HEK293 (cell line): ENCODE data around the gene HLA-DRB5.

Experiments used
- CTCF ChIA-PET: fragments of 350-600 bp; formaldehyde crosslinking; extraction: SDS; loops from one replicate; lab custom pipeline; 2021; ENCODE audit warnings: antibody characterized with exemption; lab: Yijun Ruan, JAX
- POLR2A ChIA-PET: fragments of 300-600 bp; formaldehyde crosslinking; extraction: SDS; loops from one replicate; lab custom pipeline; 2020; ENCODE audit warnings: antibody characterized with exemption, inconsistent platforms; lab: Yijun Ruan, JAX
- H3K27ac ChIP-seq: fragments of 200-500 bp; sonication (Bioruptor generic); 2 replicates; pipeline ENCODE4 v1.5.1; 2014; ENCODE audit warnings: low read depth, low read length, control low read depth, inconsistent platforms; ENCODE audit errors: extremely low read depth
- H3K36me3 ChIP-seq, 2 experiments: fragments of 200-500 bp in 1 of 2; sonication (Bioruptor generic) in 1 of 2; 1 replicate in 1 of 2; 2 replicates in 1 of 2; pipeline ENCODE4 v1.5.1; 2014 to 2017; ENCODE audit warnings: inconsistent platforms in 2 of 2, low read length in 2 of 2; ENCODE audit not compliant: control insufficient read depth in 2 of 2, insufficient read depth in 1 of 2
- H3K4me1 ChIP-seq: fragments of 200-500 bp; sonication (Bioruptor generic); 2 replicates; pipeline ENCODE4 v1.5.1; 2014; ENCODE audit warnings: mild to moderate bottlenecking, low read length, inconsistent platforms; ENCODE audit not compliant: control insufficient read depth, insufficient read depth
- H3K4me3 ChIP-seq: 2 replicates; pipeline ENCODE4 v1.5.1; 2011; ENCODE audit warnings: low read depth, mild to moderate bottlenecking, control low read depth, low read length, moderate library complexity
- H3K9me3 ChIP-seq: fragments of 200-500 bp; sonication (Bioruptor generic); 2 replicates; pipeline ENCODE4 v1.5.1; 2014; ENCODE audit warnings: low read depth, low read length, inconsistent platforms; ENCODE audit not compliant: control insufficient read depth, insufficient read depth
- FEZF1 ChIP-seq: fragments of 450-650 bp; formaldehyde crosslinking; IDR thresholded peaks from 2 replicates; pipeline ENCODE4 v1.5.1; 2016; ENCODE audit warnings: missing biosample characterization, missing genetic modification characterization
- GFI1B ChIP-seq: fragments of 450-650 bp; formaldehyde crosslinking; IDR thresholded peaks from 2 replicates; pipeline ENCODE4 v1.5.1; 2016; ENCODE audit warnings: missing biosample characterization, missing genetic modification characterization
- PRDM2 ChIP-seq: fragments of 450-650 bp; formaldehyde crosslinking; IDR thresholded peaks from 2 replicates; pipeline ENCODE4 v1.5.1; 2016; ENCODE audit warnings: missing biosample characterization, missing genetic modification characterization, borderline replicate concordance
- SETDB1 ChIP-seq: IDR thresholded peaks from one replicate; pipeline ENCODE4 v1.6.1; 2017; ENCODE audit warnings: mild to moderate bottlenecking, low read length, moderate library complexity, mixed read lengths; ENCODE audit not compliant: insufficient read length
- TRIM28 ChIP-seq: IDR thresholded peaks from 2 replicates; pipeline ENCODE4 v1.6.1; 2011; ENCODE audit warnings: low read length, control low read depth, borderline replicate concordance
- ZBTB1 ChIP-seq: fragments of 450-650 bp; formaldehyde crosslinking; IDR thresholded peaks from 2 replicates; pipeline ENCODE4 v1.5.1; 2016; ENCODE audit warnings: missing biosample characterization, missing genetic modification characterization
- ZIC2 ChIP-seq: fragments of 450-650 bp; formaldehyde crosslinking; IDR thresholded peaks from 2 replicates; pipeline ENCODE4 v1.5.1; 2016; ENCODE audit warnings: missing biosample characterization, missing genetic modification characterization
- ZNF114 ChIP-seq: fragments of 450-650 bp; formaldehyde crosslinking; IDR thresholded peaks from 2 replicates; pipeline ENCODE4 v1.5.0; 2017; ENCODE audit warnings: missing biosample characterization, missing genetic modification characterization
- ZNF155 ChIP-seq: fragments of 450-650 bp; formaldehyde crosslinking; IDR thresholded peaks from 2 replicates; pipeline ENCODE4 v1.5.1; 2016; ENCODE audit warnings: missing biosample characterization, missing genetic modification characterization
- ZNF16 ChIP-seq: fragments of 450-650 bp; formaldehyde crosslinking; IDR thresholded peaks from 2 replicates; pipeline ENCODE4 v1.5.1; 2016; ENCODE audit warnings: low read depth, missing biosample characterization, missing genetic modification characterization
- ZNF239 ChIP-seq: fragments of 450-650 bp; formaldehyde crosslinking; IDR thresholded peaks from 2 replicates; pipeline ENCODE4 v1.5.1; 2016; ENCODE audit warnings: missing biosample characterization, missing genetic modification characterization
- ZNF391 ChIP-seq: fragments of 450-650 bp; formaldehyde crosslinking; IDR thresholded peaks from 2 replicates; pipeline ENCODE4 v1.5.1; 2016; ENCODE audit warnings: low read depth, missing biosample characterization, missing genetic modification characterization, borderline replicate concordance
- ZNF423 ChIP-seq: fragments of 450-650 bp; formaldehyde crosslinking; IDR thresholded peaks from 2 replicates; pipeline ENCODE4 v1.5.1; 2016; ENCODE audit warnings: missing biosample characterization, missing genetic modification characterization
- ZNF501 ChIP-seq: fragments of 450-650 bp; formaldehyde crosslinking; IDR thresholded peaks from 2 replicates; pipeline ENCODE4 v1.5.1; 2016; ENCODE audit warnings: missing biosample characterization, missing genetic modification characterization
- ZNF548 ChIP-seq: fragments of 450-650 bp; formaldehyde crosslinking; IDR thresholded peaks from 2 replicates; pipeline ENCODE4 v1.5.1; 2016; ENCODE audit warnings: missing biosample characterization, missing genetic modification characterization
- ZNF549 ChIP-seq: fragments of 450-650 bp; IDR thresholded peaks from 2 replicates; pipeline ENCODE4 v1.5.1; 2018; ENCODE audit warnings: missing biosample characterization, missing genetic modification characterization, mild to moderate bottlenecking, inconsistent platforms, moderate library complexity
- ZNF560 ChIP-seq: fragments of 450-650 bp; formaldehyde crosslinking; IDR thresholded peaks from 2 replicates; pipeline ENCODE4 v1.5.1; 2017; ENCODE audit warnings: missing biosample characterization, missing genetic modification characterization, borderline replicate concordance
- ZNF596 ChIP-seq: fragments of 450-650 bp; IDR thresholded peaks from 2 replicates; pipeline ENCODE4 v1.5.0; 2018; ENCODE audit warnings: missing biosample characterization, mild to moderate bottlenecking, missing genetic modification characterization, moderate library complexity
- ZNF664 ChIP-seq: fragments of 450-650 bp; formaldehyde crosslinking; IDR thresholded peaks from 2 replicates; pipeline ENCODE4 v1.5.1; 2016; ENCODE audit warnings: missing biosample characterization, missing genetic modification characterization
- ZNF830 ChIP-seq: fragments of 450-650 bp; IDR thresholded peaks from 2 replicates; pipeline ENCODE4 v1.5.0; 2018; ENCODE audit warnings: missing biosample characterization, missing genetic modification characterization, low read depth, mild to moderate bottlenecking, moderate library complexity
- TF ChIP-seq, protein P1 (sequence below): fragments of 450-650 bp; formaldehyde crosslinking; IDR thresholded peaks from 2 replicates; pipeline ENCODE4 v1.5.1; 2016; ENCODE audit warnings: missing biosample characterization, missing genetic modification characterization, borderline replicate concordance
- TF ChIP-seq, protein P2 (sequence below): fragments of 450-650 bp; formaldehyde crosslinking; IDR thresholded peaks from 2 replicates; pipeline ENCODE4 v1.5.1; 2016; ENCODE audit warnings: missing biosample characterization, missing genetic modification characterization

Gene HLA-DRB5

GRCh38 chr6:32576250-32576649, 46.2 kb upstream of the HLA-DRB5 start (continued):
- TF ChIP-seq, protein P1, sequence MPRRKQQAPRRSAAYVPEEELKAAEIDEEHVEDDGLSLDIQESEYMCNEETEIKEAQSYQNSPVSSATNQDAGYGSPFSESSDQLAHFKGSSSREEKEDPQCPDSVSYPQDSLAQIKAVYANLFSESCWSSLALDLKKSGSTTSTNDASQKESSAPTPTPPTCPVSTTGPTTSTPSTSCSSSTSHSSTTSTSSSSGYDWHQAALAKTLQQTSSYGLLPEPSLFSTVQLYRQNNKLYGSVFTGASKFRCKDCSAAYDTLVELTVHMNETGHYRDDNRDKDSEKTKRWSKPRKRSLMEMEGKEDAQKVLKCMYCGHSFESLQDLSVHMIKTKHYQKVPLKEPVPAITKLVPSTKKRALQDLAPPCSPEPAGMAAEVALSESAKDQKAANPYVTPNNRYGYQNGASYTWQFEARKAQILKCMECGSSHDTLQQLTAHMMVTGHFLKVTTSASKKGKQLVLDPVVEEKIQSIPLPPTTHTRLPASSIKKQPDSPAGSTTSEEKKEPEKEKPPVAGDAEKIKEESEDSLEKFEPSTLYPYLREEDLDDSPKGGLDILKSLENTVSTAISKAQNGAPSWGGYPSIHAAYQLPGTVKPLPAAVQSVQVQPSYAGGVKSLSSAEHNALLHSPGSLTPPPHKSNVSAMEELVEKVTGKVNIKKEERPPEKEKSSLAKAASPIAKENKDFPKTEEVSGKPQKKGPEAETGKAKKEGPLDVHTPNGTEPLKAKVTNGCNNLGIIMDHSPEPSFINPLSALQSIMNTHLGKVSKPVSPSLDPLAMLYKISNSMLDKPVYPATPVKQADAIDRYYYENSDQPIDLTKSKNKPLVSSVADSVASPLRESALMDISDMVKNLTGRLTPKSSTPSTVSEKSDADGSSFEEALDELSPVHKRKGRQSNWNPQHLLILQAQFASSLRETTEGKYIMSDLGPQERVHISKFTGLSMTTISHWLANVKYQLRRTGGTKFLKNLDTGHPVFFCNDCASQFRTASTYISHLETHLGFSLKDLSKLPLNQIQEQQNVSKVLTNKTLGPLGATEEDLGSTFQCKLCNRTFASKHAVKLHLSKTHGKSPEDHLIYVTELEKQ (tag by site-specific recombination), result no peak

GRCh38 chr6:32570363-32570905, 40.3 kb upstream of the HLA-DRB5 start:
- ChIA-PET CTCF (interaction anchor here (0.5 to 2.0 kb wide), 6 partner anchors 14 to 215 kb away, joined by 3 to 10 read pairs (median 3); no protein-coding TSS in a partner anchor), POLR2A (no interaction called here)
- H3K4me1 ChIP-seq, result peaks cover 10% of the 10 kb centered on the region; the same call in 1 of the 2 replicates
- no peak overlapping the region for H3K4me3 ChIP-seq
- H3K9me3 ChIP-seq, result no peaks in the 10 kb centered on the region
- peak; percentile 96 for TF ChIP-seq ZIC2
- peak; percentile 84 for TF ChIP-seq ZNF664 (tag by site-specific recombination)
- no peak for TF ChIP-seq ZNF114
- no peak for TF ChIP-seq ZNF501
- peak; percentile 30; the same call in 1 of the 2 replicates for TF ChIP-seq FEZF1 (tag by site-specific recombination)
- no peak for TF ChIP-seq ZNF560
- 0 out of 2 replicates have a peak, but pooled peaks have one; percentile 37 for TF ChIP-seq ZNF423 (tag by site-specific recombination)
- no peak overlapping the region for H3K27ac ChIP-seq
- H3K36me3 ChIP-seq, result no peaks in the 10 kb centered on the region

DNA sequence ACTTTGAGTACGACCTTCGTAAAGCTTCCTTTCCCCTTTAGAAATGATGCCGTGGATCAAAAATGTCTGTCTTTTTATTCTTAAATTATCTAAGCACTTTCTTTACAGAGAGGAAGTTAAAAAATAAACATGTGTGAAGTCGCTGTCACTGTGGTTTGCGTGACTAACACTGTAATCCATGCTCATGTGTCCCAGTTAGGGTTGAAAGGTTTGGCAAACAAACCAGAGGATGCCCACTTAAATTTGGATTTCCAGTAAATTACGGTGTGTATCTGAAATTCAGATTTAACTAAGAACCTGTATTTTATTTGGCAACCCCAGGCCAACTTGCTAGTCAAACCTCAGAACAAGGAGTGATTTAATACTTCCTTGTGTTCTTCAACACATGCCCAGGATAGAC, 38.5 kb upstream of the HLA-DRB5 start:
- ChIA-PET POLR2A (no interaction called here), CTCF (no interaction called here)
- Histone ChIP-seq H3K27ac (no peak overlapping the region), H3K4me1 (peaks cover 10% of the 10 kb centered on the region; the same call in 1 of the 2 replicates), H3K36me3 (no peaks in the 10 kb centered on the region), H3K9me3 (no peaks in the 10 kb centered on the region), H3K4me3 (no peak overlapping the region)
- TF ChIP-seq ZNF596 (tag by site-specific recombination) (no peak), ZNF155 (tag by site-specific recombination) (no peak), ZNF830 (tag by site-specific recombination) (no peak), ZNF548 (tag by site-specific recombination) (no peak), FEZF1 (tag by site-specific recombination) (peak; percentile 38; the same call in 1 of the 2 replicates), ZNF16 (tag by site-specific recombination) (no peak), ZNF391 (no peak), PRDM2 (tag by site-specific recombination) (no peak), ZNF549 (no peak), SETDB1 (no peak), GFI1B (tag by site-specific recombination) (no peak), ZBTB1 (no peak), ZNF239 (tag by site-specific recombination) (no peak), TRIM28 (peak; percentile 42; the same call in 1 of the 2 replicates)
- TF ChIP-seq, protein P2, sequence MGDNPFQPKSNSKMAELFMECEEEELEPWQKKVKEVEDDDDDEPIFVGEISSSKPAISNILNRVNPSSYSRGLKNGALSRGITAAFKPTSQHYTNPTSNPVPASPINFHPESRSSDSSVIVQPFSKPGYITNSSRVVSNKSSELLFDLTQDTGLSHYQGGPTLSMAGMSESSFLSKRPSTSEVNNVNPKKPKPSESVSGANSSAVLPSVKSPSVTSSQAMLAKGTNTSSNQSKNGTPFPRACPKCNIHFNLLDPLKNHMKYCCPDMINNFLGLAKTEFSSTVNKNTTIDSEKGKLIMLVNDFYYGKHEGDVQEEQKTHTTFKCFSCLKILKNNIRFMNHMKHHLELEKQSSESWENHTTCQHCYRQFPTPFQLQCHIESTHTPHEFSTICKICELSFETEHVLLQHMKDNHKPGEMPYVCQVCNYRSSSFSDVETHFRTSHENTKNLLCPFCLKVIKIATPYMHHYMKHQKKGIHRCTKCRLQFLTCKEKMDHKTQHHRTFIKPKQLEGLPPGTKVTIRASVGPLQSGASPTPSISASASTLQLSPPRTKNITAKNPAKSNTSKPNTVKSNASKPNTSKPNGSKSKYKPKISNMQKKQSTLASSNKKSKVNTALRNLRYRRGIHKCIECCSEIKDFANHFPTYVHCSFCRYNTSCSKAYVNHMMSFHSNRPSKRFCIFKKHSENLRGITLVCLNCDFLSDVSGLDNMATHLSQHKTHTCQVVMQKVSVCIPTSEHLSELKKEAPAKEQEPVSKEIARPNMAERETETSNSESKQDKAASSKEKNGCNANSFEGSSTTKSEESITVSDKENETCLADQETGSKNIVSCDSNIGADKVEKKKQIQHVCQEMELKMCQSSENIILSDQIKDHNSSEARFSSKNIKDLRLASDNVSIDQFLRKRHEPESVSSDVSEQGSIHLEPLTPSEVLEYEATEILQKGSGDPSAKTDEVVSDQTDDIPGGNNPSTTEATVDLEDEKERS, result no peak
